OCI-LY7 (cell line): Measurements from ENCODE around the gene TSNAXIP1. TPM values are rescaled to one million over a fixed set of nuclear protein-coding genes. Genes with fewer than 3 reads are reported as not detected.

ENCODE experiments used
- BruUV-seq: library from RNA; stranded (reverse); fragments of 400-500 nt; replicated peaks from 2 replicates; lab custom pipeline; 2021; lab: Mats Ljungman, UMichigan
- CTCF ChIA-PET: fragments of 300-600 bp; sonication (Branson Sonifier 250); formaldehyde crosslinking; loops from one replicate; lab custom pipeline; 2022; ENCODE audit warnings: antibody characterized with exemption; ENCODE audit not compliant: unreplicated experiment; lab: Charles Lee
- POLR2A ChIA-PET: fragments of 300-600 bp; sonication (Branson Sonifier 250); formaldehyde crosslinking; loops from one replicate; lab custom pipeline; 2022; ENCODE audit warnings: antibody characterized with exemption; lab: Charles Lee
- DNase-seq: peaks from one replicate; pipeline ENCODE4 v3.0.0-alpha.2; 2015; ENCODE audit warnings: low spot score
- H2AFZ ChIP-seq: fragments of 200-600 bp; sonication (generic), shearing (Covaris generic); 2 replicates; pipeline ENCODE4 v1.6.1; 2014; ENCODE audit warnings: mild to moderate bottlenecking, antibody characterized with exemption, low read length, moderate library complexity
- H3K27ac ChIP-seq: fragments of 200-600 bp; sonication (generic); 2 replicates; pipeline ENCODE4 v1.5.1; 2014; ENCODE audit warnings: mixed run types, low read depth, mild to moderate bottlenecking, moderate library complexity, low read length, inconsistent platforms; ENCODE audit not compliant: poor library complexity, severe bottlenecking
- H3K36me3 ChIP-seq: fragments of 200-600 bp; sonication (generic); 2 replicates; pipeline ENCODE4 v1.6.1; 2014; ENCODE audit warnings: mild to moderate bottlenecking, antibody characterized with exemption, low read length, moderate library complexity, mixed read lengths; ENCODE audit not compliant: insufficient read depth
- H3K4me1 ChIP-seq: fragments of 200-600 bp; sonication (generic); 2 replicates; pipeline ENCODE4 v1.5.1; 2014; ENCODE audit warnings: mild to moderate bottlenecking, low read length; ENCODE audit not compliant: insufficient read depth, poor library complexity, severe bottlenecking
- H3K4me2 ChIP-seq: fragments of 200-600 bp; sonication (generic); 2 replicates; pipeline ENCODE4 v1.6.1; 2014; ENCODE audit warnings: mild to moderate bottlenecking, low read length
- H3K4me3 ChIP-seq: fragments of 200-600 bp; sonication (generic); 2 replicates; pipeline ENCODE4 v1.5.1; 2014; ENCODE audit warnings: mild to moderate bottlenecking, low read depth, low read length; ENCODE audit not compliant: poor library complexity, severe bottlenecking
- H3K79me2 ChIP-seq: fragments of 200-600 bp; sonication (generic); 2 replicates; pipeline ENCODE4 v1.6.1; 2016; ENCODE audit warnings: low read depth, mild to moderate bottlenecking, low read length, moderate library complexity, mixed read lengths; ENCODE audit not compliant: insufficient read depth
- H3K9me2 ChIP-seq: fragments of 200-600 bp; sonication (generic); 2 replicates; pipeline ENCODE4 v1.6.1; 2016; ENCODE audit warnings: mild to moderate bottlenecking, low read length, mixed read lengths; ENCODE audit not compliant: insufficient read depth
- H3K9me3 ChIP-seq: fragments of 200-600 bp; sonication (generic); 2 replicates; pipeline ENCODE4 v1.6.1; 2014; ENCODE audit warnings: mild to moderate bottlenecking, mixed run types, low read length, mixed read lengths
- H4K20me1 ChIP-seq: fragments of 200-600 bp; sonication (generic); 2 replicates; pipeline ENCODE4 v1.6.1; 2014; ENCODE audit warnings: mild to moderate bottlenecking, antibody characterized with exemption, low read length, moderate library complexity, mixed read lengths; ENCODE audit not compliant: insufficient read depth
- CTCF ChIP-seq: fragments of 200-600 bp; sonication (generic); conservative IDR thresholded peaks from 2 replicates; pipeline ENCODE4 v1.5.1; 2014; ENCODE audit warnings: mild to moderate bottlenecking, antibody characterized with exemption, low read length, moderate library complexity, mixed read lengths
- EZH2phosphoT487 ChIP-seq: fragments of 200-600 bp; sonication (generic); IDR thresholded peaks from 2 replicates; pipeline ENCODE4 v1.6.1; 2018; ENCODE audit warnings: low read depth, borderline replicate concordance, mild to moderate bottlenecking, mixed run types, antibody characterized with exemption, low read length, moderate library complexity, mixed read lengths
- intact Hi-C: fragments of 100-400 bp; cut with micrococcal nuclease; formaldehyde crosslinking; loops from one replicate; pipeline ENCODE4 v1.10.0; 2022; ENCODE audit not compliant: unreplicated experiment
- total RNA-seq, 2 experiments: library from RNA; depleted of rRNA in 1 of 2; stranded (reverse); fragments of >200 nt in 1 of 2; shearing (Covaris generic) in 1 of 2; gene quantifications; 2 replicates each; pipeline ENCODE4 v1.2.3, GENCODE V29; 2014 to 2022

The TSNAXIP1 gene
- total RNA-seq, 2 experiments from 2014 or later = 0.76 to 0.91 TPM

GRCh38 chr16:67864594-67864993 is 57.9 kb downstream of the TSNAXIP1 start:
- H3K36me3 ChIP-seq = peaks cover 86% of the 10 kb centered on the region
- CTCF ChIA-PET = no interaction called here

GRCh38 chr16:67865318-67865717 is 58.6 kb downstream of the TSNAXIP1 start:
- Histone ChIP-seq H3K9me2 (no peaks in the 10 kb centered on the region), H3K79me2 (peaks cover 31% of the 10 kb centered on the region), H3K9me3 (no peaks in the 10 kb centered on the region), H3K4me2 (no peak overlapping the region), H2AFZ (no peak overlapping the region), H3K36me3 (peaks cover 90% of the 10 kb centered on the region), H3K4me3 (no peak overlapping the region), H3K27ac (no peak overlapping the region), H4K20me1 (peaks cover 5% of the 10 kb centered on the region; the same call in 1 of the 2 replicates), H3K4me1 (no peaks in the 10 kb centered on the region)
- CTCF ChIA-PET = no interaction called here
- no TSS peak for BruUV-seq
- peak; percentile 38 for DNase-seq
- TF ChIP-seq EZH2phosphoT487 (no peak), CTCF (peak; percentile 71)
- POLR2A ChIA-PET = interaction anchor here (0.6 to 2.3 kb wide), 2 partner anchors 21 to 198 kb away, joined by 3 to 6 read pairs; no protein-coding TSS in a partner anchor
- intact Hi-C loops = loop anchor here (1.0 kb wide), 1 partner anchor 49 kb away; no protein-coding TSS in a partner anchor

More at GRCh38 chr16:67864594-67864993, 57.9 kb downstream of the TSNAXIP1 start:
- no peak for DNase-seq
- intact Hi-C loops = no loop called here
- Histone ChIP-seq H3K9me2 (no peaks in the 10 kb centered on the region), H3K9me3 (no peaks in the 10 kb centered on the region), H3K4me1 (no peaks in the 10 kb centered on the region), H3K27ac (no peak overlapping the region), H3K4me3 (no peak overlapping the region), H3K79me2 (peaks cover 38% of the 10 kb centered on the region), H3K4me2 (no peak overlapping the region), H2AFZ (no peak overlapping the region), H4K20me1 (peaks cover 5% of the 10 kb centered on the region; the same call in 1 of the 2 replicates)
- BruUV-seq = no TSS peak
- POLR2A ChIA-PET = no interaction called here
- TF ChIP-seq EZH2phosphoT487 (no peak), CTCF (no peak)

- H3K36me3 ChIP-seq = peaks cover 86% of the 10 kb centered on the region
- no peak overlapping the region for H2AFZ ChIP-seq
- no peaks in the 10 kb centered on the region for H3K9me2 ChIP-seq
- no peaks in the 10 kb centered on the region for H3K9me3 ChIP-seq
- H3K4me3 ChIP-seq = no peak overlapping the region
- ChIA-PET POLR2A (no interaction called here), CTCF (no interaction called here)
- peaks cover 5% of the 10 kb centered on the region; the same call in 1 of the 2 replicates for H4K20me1 ChIP-seq
- no peak overlapping the region for H3K27ac ChIP-seq
- peaks cover 7% of the 10 kb centered on the region for H3K79me2 ChIP-seq
- H3K4me2 ChIP-seq = no peak overlapping the region
- TF ChIP-seq CTCF (no peak), EZH2phosphoT487 (no peak)
- intact Hi-C loops = no loop called here
- peaks cover 8% of the 10 kb centered on the region for H3K4me1 ChIP-seq
- DNase-seq = no peak
- no TSS peak for BruUV-seq
Measured at GRCh38 chr16:67868290-67868689, 61.6 kb downstream of the TSNAXIP1 start.
